GM21576 (cell line): ENCODE measurements around the gene VMP1.
"Not testable (repeated sequence)": the region's sequence is repeated elsewhere in the genome, so short reads cannot be mapped to it uniquely, and the experiment has no call there.

Source experiments
- ATAC-seq: cut with Tn5 transposase; IDR thresholded peaks from one replicate; pipeline ENCODE4 v1.9.1; 2021; ENCODE audit warnings: mild to moderate bottlenecking, moderate library complexity; ENCODE audit not compliant: unreplicated experiment

VMP1 gene

DNA sequence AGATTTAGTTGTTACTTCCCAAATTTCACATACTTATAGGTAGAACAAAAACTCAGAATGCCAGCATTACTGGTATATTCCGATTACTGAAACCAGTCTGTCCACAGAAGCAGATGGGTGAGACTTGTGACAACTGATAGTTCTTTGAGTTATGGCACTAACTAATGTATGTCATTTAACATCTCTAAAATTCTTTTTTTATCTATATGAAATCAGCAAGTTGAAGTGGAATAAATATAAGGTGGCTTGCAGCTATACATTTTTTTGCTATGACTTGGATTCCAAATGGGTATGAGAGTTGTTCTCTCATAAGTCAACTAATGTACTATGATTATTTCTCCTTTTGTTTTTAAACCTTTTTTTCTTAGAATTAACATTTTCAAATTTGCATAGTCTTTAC is 69.1 kb downstream of the VMP1 start:
- ATAC-seq = no peak

- no peak for ATAC-seq
Measured at GRCh38 chr17:59777033-59777432, 69.6 kb downstream of the VMP1 start.

DNA sequence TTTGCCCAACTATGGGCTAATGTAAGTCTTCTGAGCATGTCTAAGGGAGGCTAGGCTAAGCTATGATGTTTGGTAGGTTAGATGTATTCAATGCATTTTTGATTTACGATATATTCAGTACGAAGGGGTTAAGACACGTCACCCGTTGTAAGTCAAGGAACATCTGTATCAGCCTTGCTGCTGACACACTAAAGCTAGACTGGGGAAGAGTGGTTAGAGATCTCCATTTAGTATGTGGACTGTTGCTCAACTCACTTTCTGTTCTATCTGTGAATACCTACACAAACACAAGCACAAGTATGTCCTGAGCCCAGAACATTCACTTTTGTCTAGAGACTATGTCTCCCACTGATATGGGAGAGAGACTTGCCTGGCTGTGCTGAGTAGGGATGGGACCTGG is 71.5 kb downstream of the VMP1 start:
- ATAC-seq = no peak

- no peak for ATAC-seq
Measured at GRCh38 chr17:59779521-59779920, 72.1 kb downstream of the VMP1 start.

- ATAC-seq = not testable (repeated sequence)
Measured at GRCh38 chr17:59780548-59780947, 73.1 kb downstream of the VMP1 start.

- ATAC-seq = no peak
Measured at GRCh38 chr17:59783221-59784047, 76.0 kb downstream of the VMP1 start.

DNA sequence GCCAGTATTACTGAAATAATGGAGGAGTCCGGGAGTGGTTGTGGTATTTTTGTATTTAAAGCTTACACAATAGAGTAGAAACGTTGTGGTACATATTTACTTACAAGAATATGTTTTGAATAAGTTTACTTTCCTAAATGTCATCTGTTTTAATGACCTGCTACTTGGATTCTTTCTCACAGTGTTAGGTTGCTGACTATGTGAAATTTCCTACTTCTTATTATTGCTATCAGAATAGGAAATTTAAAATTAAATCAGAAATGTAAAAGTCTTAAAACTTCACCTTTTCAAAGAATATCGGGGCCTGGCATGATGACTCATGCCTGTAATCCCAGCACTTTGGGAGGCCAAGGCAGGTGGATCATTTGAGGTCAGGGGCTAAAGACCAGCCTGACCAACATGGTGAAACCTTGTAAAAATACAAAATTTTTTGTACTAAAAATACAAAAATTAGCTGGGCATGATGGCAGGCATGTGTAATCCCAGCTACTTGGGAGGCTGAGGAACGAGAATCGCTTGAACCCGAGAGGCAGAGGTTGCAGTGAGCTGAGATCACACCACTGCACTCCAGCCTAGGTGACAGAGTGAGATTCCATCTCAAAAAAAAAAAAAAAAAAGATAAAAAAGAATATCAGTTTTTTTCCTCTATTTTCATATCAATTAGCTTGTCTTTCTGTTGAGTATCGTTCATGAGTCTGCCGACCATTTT is 77.8 kb downstream of the VMP1 start:
- ATAC-seq = no peak

DNA sequence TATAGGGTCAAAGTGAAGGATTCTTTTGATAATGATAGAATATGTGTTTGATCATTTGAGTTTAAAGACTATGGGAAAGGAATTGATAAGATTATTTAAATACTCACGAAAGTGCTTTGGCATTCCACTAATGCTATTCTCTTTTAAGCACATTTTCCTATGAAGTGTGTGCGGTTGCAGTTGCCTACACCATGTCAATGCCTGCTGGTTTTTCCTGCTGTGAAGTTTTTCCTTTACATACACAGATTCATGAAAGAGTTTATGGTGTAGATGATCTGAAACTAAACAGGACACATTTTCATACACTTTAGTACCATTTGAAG is 78.7 kb downstream of the VMP1 start:
- ATAC-seq = no peak

- peak; percentile 74 for ATAC-seq
Measured at GRCh38 chr17:59786536-59787319, 79.3 kb downstream of the VMP1 start.

DNA sequence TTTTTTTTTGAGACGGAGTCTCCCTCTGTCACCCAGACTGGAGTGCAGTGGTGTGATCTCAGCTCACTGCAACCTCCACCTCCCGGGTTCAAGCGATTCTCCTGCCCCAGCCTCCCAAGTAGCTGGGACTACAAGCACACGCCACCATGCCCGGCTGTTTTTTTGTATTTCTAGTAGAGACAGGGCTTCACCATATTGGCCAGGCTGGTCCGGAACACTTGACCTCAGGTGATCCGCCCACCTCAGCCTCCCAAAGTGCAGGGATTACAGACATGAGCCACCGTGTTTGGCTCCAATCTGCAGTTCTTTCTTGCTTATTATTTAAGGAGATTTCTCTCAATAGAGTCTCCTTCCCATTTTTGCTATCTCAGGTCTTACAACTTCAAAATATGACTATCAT is 82.4 kb downstream of the VMP1 start:
- not testable (repeated sequence) for ATAC-seq

DNA sequence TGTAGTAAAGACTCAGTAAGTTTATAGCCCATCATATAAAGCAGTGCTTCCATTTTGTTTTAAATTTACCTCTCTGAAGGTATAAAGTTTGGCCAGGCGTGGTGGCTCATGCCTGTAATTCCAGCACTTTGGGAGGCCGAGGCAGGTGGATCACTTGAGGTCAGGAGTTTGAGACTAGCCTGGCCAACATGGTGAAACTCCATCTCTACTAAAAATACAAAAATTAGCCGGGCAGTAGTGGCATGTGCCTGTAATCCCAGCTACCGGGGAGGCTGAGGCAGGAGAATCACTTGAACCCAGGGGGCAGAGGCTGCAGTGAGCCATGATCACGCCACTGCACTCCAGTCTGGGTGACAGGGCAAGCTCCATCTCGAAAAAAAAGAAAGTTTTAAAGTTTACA is 83.0 kb downstream of the VMP1 start:
- ATAC-seq = not testable (repeated sequence)

- no peak for ATAC-seq
Measured at GRCh38 chr17:59790910-59791309, 83.5 kb downstream of the VMP1 start.

DNA sequence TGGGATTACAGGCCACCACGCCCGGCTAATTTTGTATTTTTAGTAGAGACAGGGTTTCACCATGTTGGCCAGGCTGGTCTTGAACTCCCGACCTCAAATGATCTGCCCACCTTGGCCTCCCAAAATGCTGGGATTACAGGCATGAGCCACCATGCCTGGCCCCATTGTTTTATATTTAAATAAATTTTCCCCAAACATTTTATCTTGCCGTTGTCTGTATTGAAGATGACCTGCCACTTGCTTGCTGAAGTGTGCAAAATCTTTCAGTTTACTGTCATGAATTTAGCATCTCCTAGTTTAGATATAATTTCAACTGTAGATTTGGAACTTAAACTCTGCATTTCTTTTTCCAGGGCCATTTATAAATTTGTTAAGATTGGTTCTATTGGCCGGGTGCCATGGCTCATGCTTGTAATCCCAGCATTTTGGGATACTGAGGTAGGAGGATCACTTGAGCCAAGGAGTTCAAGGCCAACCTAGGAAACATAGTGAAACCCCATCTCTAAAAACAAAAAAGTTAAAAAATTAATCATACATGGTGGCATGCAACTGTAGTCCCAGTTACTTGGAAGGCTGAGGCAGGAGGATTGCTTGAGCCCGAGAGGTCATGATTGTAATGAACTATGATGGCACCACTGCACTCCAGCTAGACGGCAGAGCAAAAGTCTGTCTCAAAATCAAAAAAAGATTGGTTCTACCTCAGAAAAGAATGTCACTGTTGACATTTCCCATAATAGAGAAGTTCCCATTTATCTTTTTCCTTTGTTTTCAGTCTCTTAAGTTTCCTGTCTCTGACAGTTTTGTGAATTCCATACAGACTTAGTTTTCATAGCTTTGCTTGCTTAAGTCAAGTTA is 84.4 kb downstream of the VMP1 start:
- ATAC-seq = no peak

DNA sequence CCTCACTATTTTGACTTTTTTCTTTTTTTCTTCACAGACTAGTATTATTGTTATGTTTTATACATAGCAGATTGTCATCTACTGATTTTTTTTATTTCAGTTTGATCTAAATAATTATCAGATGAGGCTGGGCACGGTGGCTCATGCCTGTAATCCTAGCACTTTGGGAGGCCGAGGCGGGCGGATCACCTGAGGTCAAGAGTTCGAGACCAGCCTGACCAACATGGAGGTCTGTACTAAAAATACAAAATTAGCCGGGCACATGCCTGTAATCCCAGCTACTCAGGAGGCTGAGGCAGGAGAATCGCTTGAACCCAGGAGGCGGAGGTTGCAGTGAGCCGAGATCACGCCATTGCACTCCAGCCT is 85.0 kb downstream of the VMP1 start:
- ATAC-seq = not testable (repeated sequence)

DNA sequence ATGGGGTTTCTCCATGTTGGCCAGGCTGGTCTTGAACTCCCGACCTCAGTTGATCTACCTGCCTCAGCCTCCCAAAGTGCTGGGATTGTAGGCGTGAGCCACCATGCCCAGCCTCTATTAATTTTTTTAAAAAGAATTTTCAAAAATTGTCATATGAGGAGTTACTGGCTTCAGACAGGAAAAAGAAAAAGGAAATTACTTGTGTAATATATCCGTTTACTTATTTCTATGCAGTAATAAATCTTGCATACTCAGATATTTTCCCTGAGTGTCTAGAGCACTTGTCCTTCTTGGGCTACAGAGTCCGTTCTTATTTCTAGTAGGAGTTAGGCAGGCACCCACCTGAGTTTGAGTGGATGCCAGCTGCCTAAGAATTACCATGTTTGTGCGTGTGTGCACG is 85.8 kb downstream of the VMP1 start:
- no peak for ATAC-seq

DNA sequence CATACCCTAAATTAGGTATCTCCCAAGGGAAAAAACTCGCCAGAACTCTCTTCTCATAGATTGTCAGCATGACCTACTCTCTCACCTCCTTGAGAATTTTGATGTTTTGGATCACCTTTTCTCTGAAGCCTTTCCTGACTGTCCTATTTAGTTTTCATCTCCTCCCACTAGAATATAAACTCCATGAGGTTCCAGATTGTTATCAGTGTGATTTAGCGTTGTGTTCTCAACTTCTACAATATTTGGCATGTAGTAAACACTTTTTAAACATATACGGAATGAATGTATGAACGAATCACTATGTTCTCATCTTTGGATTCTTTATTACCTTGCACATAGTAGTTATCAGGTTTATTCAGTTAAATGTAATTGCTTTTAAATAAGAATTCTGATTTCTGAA is 88.7 kb downstream of the VMP1 start:
- ATAC-seq = no peak

- no peak for ATAC-seq
Measured at GRCh38 chr17:59796785-59797205, 89.3 kb downstream of the VMP1 start.

DNA sequence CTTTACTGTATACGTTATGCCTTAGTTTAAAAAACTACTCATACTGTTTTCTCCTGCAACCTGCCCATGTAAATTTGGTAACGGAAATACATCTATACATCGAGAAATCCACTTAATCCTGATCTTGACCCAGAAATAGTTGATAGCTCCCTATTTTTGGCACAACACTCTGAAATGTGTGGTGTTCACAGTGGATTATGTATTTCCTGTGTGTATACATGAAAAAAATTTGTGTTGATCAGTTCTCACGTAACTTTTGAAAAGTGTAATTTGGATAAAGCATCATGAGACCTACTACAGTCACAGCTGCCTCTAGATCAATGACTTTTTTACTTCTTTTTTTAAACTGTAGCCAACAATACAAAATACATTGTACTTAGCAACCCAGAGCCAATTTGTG is 90.7 kb downstream of the VMP1 start:
- ATAC-seq = no peak

DNA sequence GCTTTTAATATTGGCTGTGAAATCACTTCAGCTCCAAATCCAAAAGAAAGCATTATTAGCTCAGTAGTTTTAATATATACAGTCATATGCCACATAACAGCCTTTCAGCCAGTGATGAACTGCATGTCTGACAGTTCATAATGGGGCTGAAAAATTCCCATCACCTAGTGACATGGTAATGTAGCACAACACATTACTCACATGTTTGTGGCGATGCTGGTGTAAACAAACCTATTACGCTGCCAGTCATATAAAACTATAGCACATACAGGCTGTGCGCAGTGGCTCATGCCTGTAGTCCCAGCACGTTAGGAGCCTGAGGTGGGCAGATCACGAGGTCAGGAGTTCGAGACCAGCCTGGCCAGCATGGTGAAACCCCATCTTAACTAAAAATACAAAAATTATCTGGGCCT is 93.1 kb downstream of the VMP1 start:
- ATAC-seq = no peak

- ATAC-seq = no peak
Measured at GRCh38 chr17:59802160-59802559, 94.7 kb downstream of the VMP1 start.
